Keratinocyte (primary cell): ENCODE measurements around the gene HGS. TPM values are rescaled to one million over a fixed set of nuclear protein-coding genes. Genes with fewer than 3 reads are reported as not detected.

Source experiments
- DNase-seq: peaks from one replicate; pipeline ENCODE4 v3.0.0-alpha.2; 2011; ENCODE audit warnings: low read depth, missing footprints, low spot score
- FAIRE-seq: peaks from 2 replicates; lab custom pipeline; 2011; peaks lifted over from hg19 to GRCh38; lab: Jason Lieb, UNC
- H2AFZ ChIP-seq: 2 replicates; pipeline ENCODE4 v1.6.0; 2012; ENCODE audit warnings: low read length, control low read depth, inconsistent platforms; ENCODE audit not compliant: control insufficient read depth
- H3K27ac ChIP-seq: 2 replicates; pipeline ENCODE4 v1.5.1; 2011; ENCODE audit warnings: low read length; ENCODE audit not compliant: control insufficient read depth, insufficient read depth
- H3K27me3 ChIP-seq: 3 replicates; pipeline ENCODE4 v1.6.0; 2011; ENCODE audit warnings: low read length; ENCODE audit not compliant: control insufficient read depth, insufficient read depth; ENCODE audit errors: extremely low read depth
- H3K36me3 ChIP-seq, 2 experiments: 2 replicates in 1 of 2; 3 replicates in 1 of 2; pipeline ENCODE4 v1.5.1; 2011; ENCODE audit warnings: low read length in 2 of 2, mild to moderate bottlenecking in 1 of 2; ENCODE audit not compliant: control insufficient read depth in 2 of 2, insufficient read depth in 2 of 2; ENCODE audit errors: extremely low read depth in 1 of 2
- H3K4me1 ChIP-seq: 3 replicates; pipeline ENCODE4 v1.5.1; 2011; ENCODE audit warnings: low read length; ENCODE audit not compliant: control insufficient read depth, insufficient read depth; ENCODE audit errors: extremely low read depth
- H3K4me2 ChIP-seq: 3 replicates; pipeline ENCODE4 v1.6.0; 2011; ENCODE audit warnings: low read depth, low read length; ENCODE audit not compliant: control insufficient read depth, insufficient read depth; ENCODE audit errors: extremely low read depth
- H3K4me3 ChIP-seq, 3 experiments: fragments of 200-600 bp in 1 of 3; sonication (generic) in 1 of 3; 2 replicates in 2 of 3; 3 replicates in 1 of 3; pipeline ENCODE4 v1.5.1; 2011 to 2016; ENCODE audit warnings: low read length in 3 of 3, mild to moderate bottlenecking in 3 of 3, control low read depth in 2 of 3, inconsistent platforms in 1 of 3, low read depth in 1 of 3, mixed read lengths in 1 of 3, mixed run types in 1 of 3, moderate library complexity in 1 of 3; ENCODE audit not compliant: control insufficient read depth in 2 of 3, insufficient read depth in 2 of 3; ENCODE audit errors: extremely low read depth in 1 of 3
- H3K79me2 ChIP-seq: 2 replicates; pipeline ENCODE4 v1.6.0; 2012; ENCODE audit warnings: low read length; ENCODE audit not compliant: control insufficient read depth, insufficient read depth
- H3K9ac ChIP-seq: 3 replicates; pipeline ENCODE4 v1.6.0; 2011; ENCODE audit warnings: low read length; ENCODE audit not compliant: control insufficient read depth, insufficient read depth; ENCODE audit errors: extremely low read depth
- H3K9me1 ChIP-seq: 3 replicates; pipeline ENCODE4 v1.6.0; 2011; ENCODE audit warnings: low read length; ENCODE audit not compliant: control insufficient read depth, insufficient read depth; ENCODE audit errors: extremely low read depth
- H3K9me3 ChIP-seq: 2 replicates; pipeline ENCODE4 v1.5.1; 2012; ENCODE audit warnings: low read depth, low read length; ENCODE audit not compliant: control insufficient read depth
- H4K20me1 ChIP-seq: 3 replicates; pipeline ENCODE4 v1.6.0; 2011; ENCODE audit warnings: low read length; ENCODE audit not compliant: control insufficient read depth, insufficient read depth; ENCODE audit errors: extremely low read depth
- EZH2 ChIP-seq: IDR thresholded peaks from one replicate; pipeline ENCODE4 v1.6.1; 2012; ENCODE audit warnings: inconsistent platforms, mild to moderate bottlenecking, low read length, moderate library complexity
- dilution Hi-C: fragments of 300-500 bp; cut with MboI; formaldehyde crosslinking; loops from one replicate; pipeline ENCODE4 v1.7.0; 2020; ENCODE audit warnings: low sequenced_read_pairs; ENCODE audit not compliant: extremely low pct_ligation_motif_present
- polyA plus RNA-seq, 5 experiments: library from polyadenylated mRNA; depleted of rRNA in 3 of 5; stranded (reverse) in 3 of 5; stranded (forward) in 1 of 5; unstranded in 1 of 5; fragments of >200 nt; gene quantifications; 1 replicate in 1 of 5; 2 replicates in 3 of 5; 3 replicates in 1 of 5; pipeline versions ENCODE4 v1.2.1 to v1.2.3, GENCODE V29; 2011 to 2012; ENCODE audit warnings: missing spikeins in 2 of 5, low read depth in 1 of 5, low replicate concordance in 1 of 5
- TF ChIP-seq, protein P1 (sequence below), 3 experiments: IDR thresholded peaks in 1 of 3; conservative IDR thresholded peaks in 1 of 3; optimal IDR thresholded peaks in 1 of 3; 2 replicates in 2 of 3; 3 replicates in 1 of 3; pipeline versions ENCODE3 to v1.5.1; 2011; ENCODE audit warnings: low read length in 3 of 3, mild to moderate bottlenecking in 3 of 3, moderate library complexity in 2 of 3, control low read depth in 1 of 3, inconsistent platforms in 1 of 3; ENCODE audit not compliant: insufficient read depth in 2 of 3; ENCODE audit errors: extremely low read depth in 1 of 3

HGS gene
- polyA plus RNA-seq, 1 donor (not counting 4 experiments of a cell fraction or from before 2014, with no cell fraction given): 79.6 TPM

GRCh38 chr17:81701288-81702071, 17.7 kb downstream of the HGS start:
- Histone ChIP-seq H3K36me3 (peaks cover 40 to 50% of the 10 kb centered on the region in 2 experiments), H3K4me3 (peak overlapping the region; percentile 67 to 93 (median 88)), H3K27ac (no peak overlapping the region), H3K27me3 (no peaks in the 10 kb centered on the region), H3K9me1 (no peaks in the 10 kb centered on the region), H3K4me1 (peaks cover 19% of the 10 kb centered on the region), H3K9me3 (no peaks in the 10 kb centered on the region), H3K4me2 (peak overlapping the region; percentile 95), H3K9ac (peak overlapping the region; percentile 97), H3K79me2 (peaks cover 76% of the 10 kb centered on the region), H4K20me1 (peaks cover 3% of the 10 kb centered on the region), H2AFZ (no peak overlapping the region)
- TF ChIP-seq EZH2: no peak
- TF ChIP-seq, protein P1, sequence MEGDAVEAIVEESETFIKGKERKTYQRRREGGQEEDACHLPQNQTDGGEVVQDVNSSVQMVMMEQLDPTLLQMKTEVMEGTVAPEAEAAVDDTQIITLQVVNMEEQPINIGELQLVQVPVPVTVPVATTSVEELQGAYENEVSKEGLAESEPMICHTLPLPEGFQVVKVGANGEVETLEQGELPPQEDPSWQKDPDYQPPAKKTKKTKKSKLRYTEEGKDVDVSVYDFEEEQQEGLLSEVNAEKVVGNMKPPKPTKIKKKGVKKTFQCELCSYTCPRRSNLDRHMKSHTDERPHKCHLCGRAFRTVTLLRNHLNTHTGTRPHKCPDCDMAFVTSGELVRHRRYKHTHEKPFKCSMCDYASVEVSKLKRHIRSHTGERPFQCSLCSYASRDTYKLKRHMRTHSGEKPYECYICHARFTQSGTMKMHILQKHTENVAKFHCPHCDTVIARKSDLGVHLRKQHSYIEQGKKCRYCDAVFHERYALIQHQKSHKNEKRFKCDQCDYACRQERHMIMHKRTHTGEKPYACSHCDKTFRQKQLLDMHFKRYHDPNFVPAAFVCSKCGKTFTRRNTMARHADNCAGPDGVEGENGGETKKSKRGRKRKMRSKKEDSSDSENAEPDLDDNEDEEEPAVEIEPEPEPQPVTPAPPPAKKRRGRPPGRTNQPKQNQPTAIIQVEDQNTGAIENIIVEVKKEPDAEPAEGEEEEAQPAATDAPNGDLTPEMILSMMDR (optimal IDR thresholded peaks at IDR 0.05 in 1 of 3, IDR thresholded peaks at IDR 0.05 in 1 of 3, conservative IDR thresholded peaks at IDR 0.05 in 1 of 3; ENCODE audit: extremely low read depth in 1 of 3, insufficient read depth in 2 of 3, low read length in 3 of 3): peak in 1 of 3 experiments; percentile 4
- dilution Hi-C loops: no loop called here
- FAIRE-seq (no peak), DNase-seq (no peak)

GRCh38 chr17:81702934-81703746, 19.3 kb downstream of the HGS start, which contains the start of gene MRPL12:
TSS of gene MRPL12 (plus strand) at chr17:81703367. CDS start at chr17:81703502, 135 bp downstream.
- H3K9ac ChIP-seq: peak within 1 kb of the TSS; percentile 97
- peaks cover 19% of the 10 kb centered on the region for H3K4me1 ChIP-seq
- H3K4me2 ChIP-seq: peak within 1 kb of the TSS; percentile 95
- H3K27me3 ChIP-seq: no peaks in the 10 kb centered on the region
- dilution Hi-C loops: no loop called here
- H2AFZ ChIP-seq: peak within 1 kb of the TSS; percentile 83
- FAIRE-seq (peak; percentile 32), DNase-seq (no peak)
- peak within 1 kb of the TSS; percentile 91 for H3K27ac ChIP-seq
- peaks cover 65% of the 10 kb centered on the region for H3K79me2 ChIP-seq
- H3K36me3 ChIP-seq: peaks cover 37 to 52% of the 10 kb centered on the region in 2 experiments
- H3K9me1 ChIP-seq: no peaks in the 10 kb centered on the region
- peaks cover 3% of the 10 kb centered on the region for H4K20me1 ChIP-seq
- H3K4me3 ChIP-seq: peak within 1 kb of the TSS; percentile 67 to 93 (median 88)
- TF ChIP-seq, protein P1 (optimal IDR thresholded peaks at IDR 0.05 in 1 of 3, IDR thresholded peaks at IDR 0.05 in 1 of 3, conservative IDR thresholded peaks at IDR 0.05 in 1 of 3; ENCODE audit: extremely low read depth in 1 of 3, insufficient read depth in 2 of 3, low read length in 3 of 3): peak in 2 of 3 experiments; percentile 26 to 30
- TF ChIP-seq EZH2: no peak
- H3K9me3 ChIP-seq: no peaks in the 10 kb centered on the region
